Stimulated activated naive CD4-positive, alpha-beta T cell treated with Interleukin-2 at 50 U/mL for 16 hours (primary cell): ENCODE data around the gene ATP5MC3.
A peak's percentile ranks its signal among the peaks of the same experiment; 100 is the strongest.
"Not testable (repeated sequence)": the region's sequence is repeated elsewhere in the genome, so short reads cannot be mapped to it uniquely, and the experiment has no call there.

Experiments used
- DNase-seq: peaks from one replicate; lab custom pipeline; 2025; lab: John Stamatoyannopoulos, UW

ATP5MC3 gene

GRCh38 chr2:175181104-175181876 is at the start of gene ATP5MC3:
Gene ATP5MC3 (minus strand): TSS chr2:175181710. CDS start chr2:175181393, 317 bp downstream.
- DNase-seq, result peak; percentile 89

GRCh38 chr2:175228601-175229000 is 47.1 kb upstream of the ATP5MC3 start:
- DNase-seq, result not testable (repeated sequence)

GRCh38 chr2:175228179-175228578 is 46.7 kb upstream of the ATP5MC3 start:
- no peak for DNase-seq

GRCh38 chr2:175227393-175227792 is 45.9 kb upstream of the ATP5MC3 start:
- no peak for DNase-seq

DNA sequence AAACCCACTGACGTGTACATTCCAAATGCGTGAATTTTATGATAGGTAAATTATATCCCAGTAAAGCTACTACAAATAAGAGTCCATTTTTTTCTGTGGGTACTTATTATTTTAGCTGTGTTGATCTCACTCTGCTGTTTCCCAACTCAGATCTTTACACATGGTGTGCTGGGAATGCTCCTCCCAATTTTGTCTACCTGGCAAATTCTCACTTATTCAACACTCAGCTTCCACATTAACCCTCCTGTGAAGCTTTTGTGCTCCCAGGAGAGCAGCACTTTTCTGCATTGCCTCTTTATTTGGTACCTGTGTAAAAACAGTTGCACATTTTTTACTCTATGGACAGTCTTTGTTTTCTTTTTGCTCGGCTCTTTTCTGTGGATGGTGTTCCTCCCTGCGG is 38.6 kb upstream of the ATP5MC3 start:
- no peak for DNase-seq

DNA sequence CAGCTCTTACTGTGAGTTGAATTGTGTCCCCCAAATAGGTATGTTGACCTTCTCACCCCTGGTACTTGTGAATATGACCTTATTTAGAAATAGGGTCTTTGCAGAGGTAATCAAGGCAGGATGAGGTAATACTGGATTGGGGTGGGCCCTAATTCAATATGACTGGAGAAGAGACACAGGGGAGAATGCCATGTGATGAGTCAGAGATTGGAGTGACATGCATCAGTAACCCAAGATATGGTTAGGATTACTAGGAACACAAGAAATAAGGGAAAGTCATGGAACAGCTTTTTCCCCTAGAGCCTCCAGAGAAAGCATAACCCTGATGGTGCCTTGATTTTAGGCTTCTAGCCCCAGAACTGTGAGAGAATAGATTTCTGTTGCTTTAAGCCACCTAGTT is 37.0 kb upstream of the ATP5MC3 start:
- no peak for DNase-seq

- DNase-seq, result no peak
These were observed 26.4 kb upstream of the ATP5MC3 start for GRCh38 chr2:175207741-175208438.

DNA sequence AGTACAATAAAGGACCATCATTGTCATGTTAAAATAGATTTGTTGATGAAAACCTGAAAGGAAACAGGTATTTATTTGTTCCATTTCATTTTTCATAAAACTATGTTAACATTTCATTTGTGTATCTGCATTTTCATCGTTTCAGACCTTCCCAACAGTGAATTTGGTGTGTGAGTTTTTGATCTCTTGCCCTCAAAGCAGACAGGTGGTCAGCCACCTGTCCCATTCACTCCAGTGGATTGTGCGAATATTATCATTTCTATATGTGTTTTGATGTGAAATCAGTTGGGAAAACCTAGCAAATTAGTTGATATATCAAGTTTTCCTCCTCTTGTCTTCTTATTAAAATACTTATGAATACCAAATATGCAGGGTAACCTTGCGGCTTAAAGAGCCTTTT is 25.4 kb upstream of the ATP5MC3 start:
- DNase-seq, result no peak

- no peak for DNase-seq
These were observed 24.0 kb upstream of the ATP5MC3 start for GRCh38 chr2:175205523-175205922.

GRCh38 chr2:175203621-175204496 is 22.3 kb upstream of the ATP5MC3 start:
- peak; percentile 19 for DNase-seq

DNA sequence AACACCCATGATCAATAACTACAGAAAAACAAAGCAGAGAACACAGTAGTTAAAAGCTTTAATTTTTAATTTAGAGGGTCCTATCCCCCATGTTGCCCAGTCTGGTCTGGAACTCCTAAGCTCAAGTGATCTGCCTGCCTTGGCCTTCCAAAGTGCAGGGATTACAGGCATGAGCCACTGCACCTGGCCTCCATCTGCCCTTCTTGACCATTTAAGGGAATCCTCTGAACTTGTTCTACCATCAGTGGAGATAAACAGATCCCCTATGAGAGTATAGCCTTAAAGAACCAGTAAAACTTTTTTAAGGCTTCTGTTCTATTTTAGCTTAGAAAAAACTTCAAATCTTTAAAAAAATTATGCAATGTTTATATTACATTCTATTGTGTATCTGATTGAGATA is 13.5 kb upstream of the ATP5MC3 start:
- no peak for DNase-seq

GRCh38 chr2:175188761-175189160 is 7.3 kb upstream of the ATP5MC3 start:
- no peak for DNase-seq

- DNase-seq, result no peak
These were observed 5.9 kb upstream of the ATP5MC3 start for GRCh38 chr2:175187378-175187777.

DNA sequence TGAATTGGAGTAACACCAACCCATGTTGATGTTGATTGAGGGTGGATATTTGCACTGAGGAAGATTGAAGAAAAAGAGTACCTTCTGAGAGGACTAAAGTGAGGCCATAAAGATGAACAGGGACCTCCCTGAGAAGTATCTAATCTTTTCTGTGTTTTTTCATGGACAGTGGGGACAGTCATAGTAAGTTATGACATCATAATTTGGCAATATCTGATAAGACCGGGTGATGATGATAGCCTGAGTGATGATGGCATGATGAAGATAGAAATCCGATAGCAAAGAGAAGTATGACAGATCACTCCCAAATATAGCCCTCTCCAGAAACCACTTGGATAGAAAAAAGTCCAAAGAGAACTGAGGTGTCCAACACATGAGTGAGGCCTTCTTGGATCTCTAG is 2.2 kb upstream of the ATP5MC3 start:
- DNase-seq, result no peak

- no peak for DNase-seq
These were observed 383 bp upstream of the ATP5MC3 start for GRCh38 chr2:175181877-175182308.

DNA sequence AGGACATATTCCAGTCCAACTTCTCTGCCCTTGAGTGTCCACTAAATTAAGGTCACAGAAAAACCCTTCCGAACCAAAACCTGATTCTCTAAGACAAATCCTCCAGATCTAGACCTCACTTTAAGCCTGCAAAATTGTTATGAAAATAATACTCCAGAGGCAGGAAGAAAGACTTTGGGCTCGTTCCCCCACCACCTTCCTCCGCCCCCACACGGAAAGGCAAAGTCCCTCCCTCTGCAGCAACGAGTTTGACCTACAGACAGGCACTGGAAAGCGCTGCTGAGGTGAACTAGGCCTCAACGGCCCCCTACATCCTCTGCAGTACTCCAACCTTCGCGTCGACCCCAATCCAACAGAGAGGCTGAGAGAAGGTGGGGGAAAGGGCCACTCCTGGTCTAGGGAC is 808 bp downstream of the ATP5MC3 start:
- DNase-seq, result peak; percentile 49

GRCh38 chr2:175176624-175177023 is 4.9 kb downstream of the ATP5MC3 start:
- no peak for DNase-seq

- no peak for DNase-seq
These were observed 5.6 kb downstream of the ATP5MC3 start for GRCh38 chr2:175175896-175176295.

DNA sequence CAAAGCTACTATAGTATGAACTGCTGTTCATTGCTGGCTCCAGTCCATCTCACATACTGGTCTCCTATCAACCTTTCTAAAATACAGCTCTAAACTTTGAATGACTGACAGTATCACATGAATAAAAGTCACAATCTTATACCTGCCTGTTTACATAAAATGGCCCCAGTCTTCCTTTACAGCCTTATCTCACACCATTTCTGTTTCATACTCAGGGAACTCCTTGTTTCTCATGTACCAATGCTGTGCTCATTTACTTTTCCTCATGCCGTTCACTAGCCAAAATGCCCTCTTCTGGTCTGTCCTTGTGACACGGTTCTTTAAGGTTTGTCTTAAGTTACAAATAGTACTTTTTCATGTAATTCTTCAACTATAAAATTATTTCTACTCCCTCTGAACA is 6.2 kb downstream of the ATP5MC3 start:
- DNase-seq, result no peak

DNA sequence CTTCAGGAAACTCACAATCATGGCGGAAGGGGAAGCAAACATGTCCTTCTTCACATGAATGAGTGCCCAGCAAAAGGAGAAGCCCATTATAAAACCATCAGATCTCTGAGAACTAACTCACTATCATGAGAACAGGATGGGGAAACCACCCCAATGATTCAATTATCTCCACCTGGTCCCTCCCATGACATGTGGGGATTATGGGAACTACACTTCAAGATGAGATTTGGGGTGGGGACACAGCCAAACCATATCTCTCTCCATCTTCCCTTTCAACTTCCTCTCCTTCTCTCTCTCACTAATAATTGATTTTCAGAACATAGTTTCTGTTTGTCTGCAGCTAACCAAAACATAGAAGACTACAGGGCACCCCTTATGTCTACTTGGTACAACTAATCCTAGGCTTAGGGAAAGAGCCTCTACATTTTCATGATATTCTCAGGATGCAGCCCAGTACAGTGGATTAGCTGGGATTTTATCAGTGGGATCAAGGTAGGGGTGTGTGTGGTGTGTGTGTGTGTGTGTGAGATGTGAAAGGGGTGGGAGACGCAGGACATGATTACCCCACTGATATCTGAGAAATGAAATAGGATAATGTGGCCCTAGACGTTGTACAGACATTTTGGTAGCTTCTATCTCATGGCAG is 10.7 kb downstream of the ATP5MC3 start:
- no peak for DNase-seq

GRCh38 chr2:175169191-175169590 is 12.3 kb downstream of the ATP5MC3 start:
- DNase-seq, result no peak

DNA sequence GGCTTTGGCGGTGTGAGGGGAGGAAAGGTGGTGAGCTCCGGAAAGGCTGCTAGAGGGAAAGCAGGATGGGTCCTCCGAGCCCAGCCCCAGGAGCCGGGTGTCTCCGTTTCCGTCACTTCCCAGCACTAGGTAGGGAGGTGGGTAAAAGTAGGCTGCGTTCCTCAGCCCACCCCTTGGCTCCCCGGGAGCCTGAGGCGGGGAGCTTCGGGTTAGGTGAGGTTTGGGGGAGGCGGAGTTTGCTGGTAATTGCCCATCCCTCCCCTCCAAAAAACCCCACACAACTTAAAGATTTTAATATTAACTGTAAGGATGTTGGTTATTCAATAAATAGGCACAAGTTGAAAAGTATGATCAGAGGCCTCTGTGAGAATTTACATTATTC is 13.0 kb downstream of the ATP5MC3 start:
- DNase-seq, result no peak
